H4 (cell line): Measurements from ENCODE around the gene CENPW. TPM values are rescaled to one million over a fixed set of nuclear protein-coding genes. Genes with fewer than 3 reads are reported as not detected.

Experiments
- DNase-seq: peaks from one replicate; pipeline ENCODE4 v3.0.0-alpha.2; 2015; ENCODE audit warnings: low spot score
- total RNA-seq: library from RNA; depleted of rRNA; stranded (reverse); fragments of >200 nt; shearing (Covaris generic); gene quantifications from 2 replicates; pipeline ENCODE4 v1.2.3, GENCODE V29; 2014; rRNA removed

The CENPW gene
- 21.8 and 25.7 TPM in 2 replicates for total RNA-seq

- DNase-seq: peak; percentile 74
These were observed at the start of gene CENPW for GRCh38 chr6:126339796-126340609. CENPW (plus strand) TSS chr6:126340115; CDS start chr6:126340274, 159 bp downstream.

DNA sequence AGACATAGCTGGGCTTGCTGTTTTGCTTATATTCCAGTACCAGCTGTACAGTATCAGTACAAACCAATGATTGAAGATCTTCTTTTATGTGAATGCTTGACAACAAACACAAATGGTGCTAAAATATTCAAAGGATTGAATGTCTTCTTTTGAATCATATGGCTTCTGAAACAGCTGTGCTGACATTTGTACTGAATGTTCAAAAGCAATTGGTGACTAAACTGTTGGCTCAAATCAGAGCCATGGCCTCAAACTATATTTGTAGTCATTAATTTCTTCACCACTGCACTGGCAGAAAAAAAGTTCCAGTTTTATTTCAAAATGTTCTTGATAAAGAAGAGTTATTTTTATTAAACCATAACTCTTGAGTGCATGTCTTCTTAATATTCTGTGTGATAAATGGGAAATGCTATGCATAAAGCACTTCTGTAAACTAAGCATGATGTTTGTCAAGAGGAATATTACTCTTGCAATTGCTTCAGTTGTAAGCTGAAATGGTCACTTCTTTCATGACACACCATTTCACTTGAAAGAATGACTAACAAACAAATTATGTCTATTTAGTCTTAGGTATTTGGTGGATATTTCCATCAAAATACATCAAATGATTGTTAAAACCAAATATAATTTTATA is 45.9 kb upstream of the CENPW start:
- no peak for DNase-seq

GRCh38 chr6:126300126-126300525 is 39.8 kb upstream of the CENPW start:
- no peak for DNase-seq

DNA sequence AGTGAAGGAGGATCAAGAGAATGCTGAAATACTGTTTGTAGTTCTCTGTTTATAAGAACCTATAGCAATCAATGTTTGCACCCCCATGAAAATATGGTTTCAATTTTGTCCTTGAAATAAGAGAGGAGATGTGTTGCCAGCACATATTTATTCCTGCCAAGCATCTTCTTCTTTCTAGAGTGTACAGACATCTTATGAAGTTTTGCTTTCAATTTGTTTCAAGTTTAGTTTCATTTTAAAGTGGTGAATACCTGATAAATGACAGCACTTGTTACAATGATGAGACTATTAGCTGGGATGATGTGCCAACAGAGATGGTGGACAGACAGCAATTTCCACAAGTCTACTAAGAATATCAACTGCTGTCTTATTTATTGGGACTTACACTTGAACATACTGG is 39.2 kb upstream of the CENPW start:
- no peak for DNase-seq

DNA sequence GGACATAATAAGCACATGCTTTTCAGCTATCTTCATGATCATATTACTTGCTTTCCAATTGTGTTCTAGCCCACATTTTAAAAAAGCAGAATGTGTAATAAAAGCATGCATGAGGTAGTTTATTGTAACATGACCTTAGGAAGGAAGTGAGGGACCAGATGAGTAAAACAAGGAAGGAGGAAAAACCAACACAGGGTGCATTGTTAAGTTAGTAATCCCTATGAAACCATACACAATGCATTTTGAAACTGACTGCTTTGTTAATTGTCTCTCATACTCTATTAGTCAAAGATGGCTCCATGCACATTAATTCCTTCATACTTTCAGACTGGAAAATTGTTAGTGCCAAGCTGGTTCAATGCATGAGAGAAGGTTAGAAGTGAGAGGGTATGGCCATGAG is 37.7 kb upstream of the CENPW start:
- DNase-seq: no peak

GRCh38 chr6:126307849-126308248 is 32.1 kb upstream of the CENPW start:
- DNase-seq: peak; percentile 5

DNA sequence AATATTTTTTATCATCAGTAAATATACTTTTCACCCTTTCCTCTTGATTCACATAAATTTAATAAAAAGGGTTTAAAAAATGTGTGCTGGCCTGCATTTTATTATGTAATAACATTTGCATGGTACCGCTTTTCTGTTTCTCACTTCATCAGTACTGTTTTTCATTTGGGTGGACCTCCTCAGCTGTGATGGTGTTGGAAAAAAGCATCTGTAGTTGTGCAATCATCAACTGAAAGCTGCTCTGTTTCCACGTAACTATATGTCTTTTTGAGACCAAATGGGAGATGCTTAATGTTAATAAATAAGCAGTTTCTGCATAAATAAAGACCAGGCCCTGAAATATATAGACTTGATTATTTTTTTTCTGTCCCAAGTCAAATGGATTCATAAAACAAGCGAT is 31.6 kb upstream of the CENPW start:
- DNase-seq: no peak

GRCh38 chr6:126312013-126312665 is 27.8 kb upstream of the CENPW start:
- DNase-seq: peak; percentile 9

DNA sequence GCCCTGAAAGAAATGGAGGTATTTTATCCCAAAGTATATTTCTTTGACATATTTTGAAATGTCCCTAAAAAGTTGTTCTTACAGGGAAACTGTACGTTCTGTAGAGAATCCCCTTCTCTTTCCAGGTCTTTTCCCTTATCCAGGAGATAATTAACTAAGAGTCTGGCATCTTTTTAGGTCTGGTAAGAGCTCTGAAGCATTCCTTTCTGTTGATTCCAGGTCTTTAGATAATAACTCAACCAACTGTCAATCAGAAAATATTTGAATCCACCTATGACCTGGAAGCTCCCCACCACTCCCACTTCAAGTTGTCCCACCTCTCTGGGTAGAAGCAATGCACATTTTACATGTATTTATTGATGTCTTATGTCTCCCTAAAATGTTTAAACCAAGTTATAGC is 26.0 kb upstream of the CENPW start:
- DNase-seq: no peak

DNA sequence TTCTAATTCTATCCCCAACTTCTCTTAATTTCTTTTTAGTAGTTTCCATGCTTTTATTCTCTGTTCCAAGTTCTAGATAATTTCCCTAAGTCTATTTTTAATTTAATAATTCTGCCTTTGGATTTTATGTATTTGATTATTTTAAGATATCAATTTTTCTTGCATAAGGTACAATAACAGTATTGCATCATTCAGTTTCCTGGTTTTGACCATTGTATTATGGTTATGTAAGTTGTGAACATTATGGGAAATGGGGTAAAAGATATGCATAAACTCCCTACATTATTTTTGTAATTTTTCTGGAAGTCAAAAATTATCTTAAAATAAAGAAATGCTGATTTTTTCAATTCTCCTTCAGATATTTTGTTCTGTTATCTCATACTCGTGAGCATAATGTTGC is 21.1 kb upstream of the CENPW start:
- DNase-seq: no peak

DNA sequence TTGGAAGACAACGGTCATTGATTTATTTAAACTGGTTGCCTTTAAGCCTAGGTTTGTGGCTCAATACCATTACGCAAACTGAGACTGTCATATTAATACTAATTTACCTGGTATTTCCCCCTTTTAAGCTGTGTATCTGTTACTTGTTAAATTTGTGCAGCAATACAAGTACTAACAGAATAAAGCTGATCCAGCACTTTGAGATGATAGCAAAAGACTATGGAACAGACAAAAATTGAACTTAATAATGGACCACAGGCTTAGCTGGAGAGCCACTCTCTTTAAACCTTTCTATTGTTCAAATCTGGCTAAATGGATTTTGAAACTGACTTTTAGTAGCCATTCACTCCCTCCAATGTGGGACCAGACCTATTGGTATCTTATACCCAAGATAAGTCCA is 6.2 kb upstream of the CENPW start:
- DNase-seq: no peak

DNA sequence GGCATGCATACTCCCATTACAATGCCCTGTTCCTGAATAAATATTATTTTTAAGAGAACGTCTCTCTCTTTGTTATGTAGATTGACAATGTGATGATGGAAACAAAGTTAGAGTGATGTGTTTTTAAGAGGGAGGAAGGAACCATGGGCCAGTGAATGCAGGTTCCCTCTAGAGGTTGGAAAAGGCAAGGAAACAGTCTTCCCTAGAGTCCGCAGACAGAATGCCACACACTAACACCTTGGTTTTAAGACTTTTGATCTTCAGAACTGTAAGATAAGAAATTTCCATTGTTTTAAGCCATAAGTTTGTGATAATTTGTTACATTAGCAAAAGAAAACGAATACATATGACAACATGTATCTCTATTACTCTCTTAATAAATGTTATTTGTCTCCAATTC is 4.7 kb upstream of the CENPW start:
- DNase-seq: no peak

GRCh38 chr6:126337323-126337722 is 2.6 kb upstream of the CENPW start:
- DNase-seq: no peak

- DNase-seq: no peak
These were observed 1.2 kb downstream of the CENPW start for GRCh38 chr6:126341126-126341525.

DNA sequence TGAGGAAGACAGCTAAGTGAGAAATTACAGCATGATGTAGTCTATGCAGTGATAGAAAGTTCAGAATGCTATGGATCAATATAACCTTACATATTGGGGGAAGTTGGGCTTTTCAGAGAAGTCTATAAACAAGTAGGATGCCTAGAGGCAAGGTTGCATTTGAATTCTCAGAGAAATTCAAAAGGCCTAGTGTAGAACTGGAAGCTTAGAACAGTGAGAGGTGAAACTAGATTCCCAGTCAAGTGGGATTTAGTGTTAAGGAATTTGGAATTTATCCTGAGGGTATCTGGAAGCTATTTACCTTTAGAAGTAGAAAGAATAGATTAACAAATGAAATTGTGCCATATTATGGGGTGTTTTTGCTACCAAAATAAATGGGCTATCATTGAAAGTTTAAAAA is 4.3 kb downstream of the CENPW start:
- DNase-seq: no peak

DNA sequence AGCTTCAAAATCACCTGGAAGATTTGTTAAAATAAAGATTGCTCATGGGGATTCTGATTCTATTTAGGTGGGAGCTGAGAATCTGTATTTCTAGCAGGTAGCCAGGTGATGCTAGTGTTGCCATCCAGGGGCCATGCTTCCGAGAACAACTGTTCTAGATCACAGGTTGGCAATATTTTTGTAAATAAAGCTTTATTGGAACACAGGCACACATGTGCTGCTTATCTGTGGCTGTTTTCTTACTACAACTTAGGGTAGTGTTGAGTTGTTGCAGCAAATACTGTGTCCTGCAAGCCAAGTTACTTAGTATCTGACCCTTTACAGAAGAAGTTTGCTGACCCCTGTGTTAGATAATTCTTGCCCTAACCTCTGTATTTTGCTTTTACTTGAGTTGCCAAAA is 12.0 kb downstream of the CENPW start:
- no peak for DNase-seq

DNA sequence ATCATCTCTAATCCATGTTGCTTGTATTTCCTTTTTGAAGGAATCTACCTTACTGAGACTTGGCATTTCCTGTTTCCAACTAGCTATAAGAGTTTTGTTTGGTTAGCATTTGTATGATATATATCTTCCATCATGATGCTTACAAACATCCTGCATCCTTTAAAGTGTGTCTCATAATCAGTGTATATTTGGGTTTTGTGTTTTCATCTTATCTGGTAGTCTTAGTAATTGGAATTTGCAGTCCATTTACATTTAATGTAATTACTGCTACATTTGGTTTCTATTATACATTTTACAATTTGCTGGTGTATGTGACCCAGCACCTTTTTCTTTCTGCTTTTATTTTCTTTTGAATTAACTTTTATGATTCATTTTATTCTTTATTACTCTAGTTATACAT is 12.6 kb downstream of the CENPW start:
- DNase-seq: no peak

DNA sequence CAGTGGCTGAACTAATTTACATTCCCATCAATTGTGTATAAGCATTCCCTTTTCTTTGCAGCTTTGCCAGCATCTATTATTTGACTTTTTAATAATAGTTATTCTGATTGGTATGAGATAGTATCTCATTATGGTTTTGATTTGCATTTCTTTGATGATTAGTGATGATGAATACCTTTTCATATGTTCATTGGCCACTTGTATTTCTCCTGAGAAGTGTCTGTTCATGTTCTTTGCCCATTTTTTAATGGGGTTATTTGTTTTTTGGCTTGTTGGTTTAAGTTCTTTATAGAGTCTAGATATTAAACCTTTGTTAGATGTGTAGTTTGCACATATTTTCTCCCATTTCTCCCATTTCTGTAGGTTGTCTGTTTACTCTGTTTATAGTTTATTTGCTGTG is 16.6 kb downstream of the CENPW start:
- no peak for DNase-seq

DNA sequence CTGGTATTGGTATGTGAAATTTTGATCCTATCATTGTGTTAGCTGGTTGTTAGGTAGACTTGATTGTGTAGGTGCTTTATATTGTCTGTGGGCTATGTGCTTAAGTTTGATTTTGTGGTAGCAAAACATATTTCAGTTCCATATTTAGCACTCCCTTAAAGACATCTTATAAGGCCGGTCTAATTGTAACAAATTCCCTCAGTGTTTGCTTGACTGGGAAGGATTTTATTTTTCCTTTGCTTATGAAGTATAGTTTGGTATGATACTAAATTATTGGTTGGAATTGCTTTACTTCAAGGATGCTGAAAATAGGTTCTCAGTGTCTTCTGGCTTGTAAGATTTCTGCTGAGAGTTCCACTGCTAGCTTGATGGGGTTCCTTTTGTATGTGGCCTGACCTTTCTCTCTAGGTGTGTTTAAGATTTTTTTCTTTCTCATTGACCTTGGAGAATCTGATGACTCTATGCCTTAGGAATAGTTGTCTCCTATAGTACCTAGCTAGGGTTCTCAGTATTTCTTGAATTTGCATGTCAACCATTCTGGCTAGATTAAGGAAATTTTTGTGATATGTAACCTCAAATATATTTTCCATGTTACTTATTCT is 20.1 kb downstream of the CENPW start:
- no peak for DNase-seq

GRCh38 chr6:126361832-126362440 is 22.0 kb downstream of the CENPW start:
- DNase-seq: no peak

DNA sequence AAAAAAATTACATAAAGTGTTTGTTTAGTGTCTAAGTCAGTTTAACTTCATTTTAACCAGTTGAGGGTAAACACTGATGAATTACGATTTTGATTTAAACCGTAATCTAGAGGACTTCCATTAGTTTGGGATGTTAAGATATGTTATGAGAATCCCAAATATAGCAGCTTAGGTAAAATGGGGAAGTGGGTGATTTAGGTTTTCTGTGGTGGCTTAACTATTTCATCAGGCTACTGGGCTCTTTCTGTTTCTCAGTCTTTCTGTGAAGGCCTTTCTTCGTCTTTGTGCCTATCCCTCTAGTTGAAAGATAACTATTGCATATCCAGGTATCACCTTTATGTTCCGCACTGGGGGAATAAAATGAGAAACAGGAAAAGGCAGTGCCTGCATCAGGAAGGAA is 27.9 kb downstream of the CENPW start:
- no peak for DNase-seq

DNA sequence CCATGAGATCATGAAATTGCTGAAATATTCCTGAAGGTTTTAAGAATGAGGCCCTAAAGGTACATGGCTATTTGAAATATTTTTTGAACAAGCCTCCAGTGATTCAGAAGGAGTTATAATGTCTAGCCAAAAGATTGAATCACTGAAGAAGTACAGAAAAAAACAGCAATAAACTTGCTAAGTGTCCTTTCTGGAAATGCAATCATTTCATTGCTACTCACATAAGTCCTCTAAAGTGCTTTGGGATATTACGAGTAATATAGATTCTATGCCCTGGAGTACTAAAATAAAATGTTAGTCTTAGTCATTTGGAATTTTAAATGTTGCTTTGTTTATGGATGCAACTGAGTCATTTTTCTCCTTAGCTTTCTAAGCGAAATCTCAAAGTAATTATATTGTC is 32.7 kb downstream of the CENPW start:
- DNase-seq: no peak
